H1 (cell line): ENCODE measurements around the gene FRMD6. TPM values are rescaled to one million over a fixed set of nuclear protein-coding genes. Genes with fewer than 3 reads are reported as not detected.
A peak's percentile ranks its signal among the peaks of the same experiment; 100 is the strongest.

Experiments
- CTCF ChIA-PET: fragments of 300-600 bp; sonication (Branson Sonifier 250); formaldehyde crosslinking; loops from one replicate; lab custom pipeline; 2021; ENCODE audit not compliant: partially characterized antibody; lab: Charles Lee
- POLR2A ChIA-PET: fragments of 300-600 bp; sonication (Branson Sonifier 250); formaldehyde crosslinking; loops from one replicate; lab custom pipeline; 2021; ENCODE audit warnings: inconsistent platforms; ENCODE audit not compliant: partially characterized antibody; lab: Charles Lee
- DNase-seq, 2 experiments: peaks; one replicate each; pipeline versions ENCODE4 v3.0.0 to v3.0.0-alpha.2; 2010 to 2022; ENCODE audit warnings: low spot score in 2 of 2, low read depth in 1 of 2, mixed read lengths in 1 of 2
- FAIRE-seq: peaks from 2 replicates; lab custom pipeline; 2011; peaks lifted over from hg19 to GRCh38; lab: Jason Lieb, UNC
- H2AFZ ChIP-seq: 2 replicates; pipeline ENCODE4 v1.8.1; 2012; ENCODE audit warnings: low read length, inconsistent platforms
- H2AK5ac ChIP-seq: 2 replicates; pipeline ENCODE4 v1.6.1; 2013; ENCODE audit warnings: low read depth, low read length
- H2BK120ac ChIP-seq: replicated peaks from 2 replicates; pipeline ENCODE3; 2013; ENCODE audit warnings: low read depth, low read length, inconsistent platforms
- H2BK12ac ChIP-seq: 2 replicates; pipeline ENCODE4 v1.6.1; 2013; ENCODE audit warnings: low read depth, low read length
- H2BK15ac ChIP-seq: 2 replicates; pipeline ENCODE4 v1.6.1; 2013; ENCODE audit warnings: low read length
- H2BK20ac ChIP-seq: 2 replicates; pipeline ENCODE4 v1.6.1; 2013; ENCODE audit warnings: low read length
- H2BK5ac ChIP-seq: 2 replicates; pipeline ENCODE4 v1.6.1; 2013; ENCODE audit warnings: low read depth, low read length
- H3K14ac ChIP-seq: 2 replicates; pipeline ENCODE4 v1.6.1; 2013; ENCODE audit warnings: inconsistent platforms; ENCODE audit not compliant: insufficient read length
- H3K18ac ChIP-seq: 2 replicates; pipeline ENCODE4 v1.6.1; 2013; ENCODE audit warnings: low read length; ENCODE audit errors: extremely low read depth
- H3K23ac ChIP-seq: 2 replicates; pipeline ENCODE4 v1.6.1; 2013; ENCODE audit warnings: inconsistent platforms; ENCODE audit not compliant: insufficient read length
- H3K23me2 ChIP-seq: 2 replicates; pipeline ENCODE4 v1.6.1; 2013; ENCODE audit warnings: low read depth, low read length
- H3K27ac ChIP-seq: 2 replicates; pipeline ENCODE4 v1.6.1; 2011; ENCODE audit warnings: low read depth, low read length, inconsistent platforms
- H3K27me3 ChIP-seq, 4 experiments: replicated peaks in 1 of 4; 1 replicate in 1 of 4; 2 replicates in 3 of 4; pipeline versions ENCODE4 v1.6.1 to v1.8.1; 2011 to 2013; ENCODE audit warnings: low read length in 3 of 4, mild to moderate bottlenecking in 3 of 4, inconsistent platforms in 2 of 4, mixed read lengths in 2 of 4, moderate library complexity in 1 of 4; ENCODE audit not compliant: control insufficient read depth in 3 of 4, insufficient read depth in 3 of 4; ENCODE audit errors: extremely low read depth in 1 of 4
- H3K36me3 ChIP-seq, 4 experiments: 2 replicates each; pipeline versions ENCODE4 v1.6.1 to v1.8.1; 2011 to 2013; ENCODE audit warnings: mild to moderate bottlenecking in 4 of 4, low read length in 3 of 4, moderate library complexity in 2 of 4, control low read depth in 1 of 4, inconsistent platforms in 1 of 4; ENCODE audit not compliant: insufficient read depth in 4 of 4, control insufficient read depth in 2 of 4
- H3K4ac ChIP-seq: replicated peaks from 2 replicates; pipeline ENCODE3; 2013; ENCODE audit warnings: low read length, low read depth, mixed read lengths, inconsistent platforms; ENCODE audit not compliant: insufficient read length
- H3K4me1 ChIP-seq, 4 experiments: replicated peaks in 1 of 4; 1 replicate in 1 of 4; 2 replicates in 3 of 4; pipeline versions ENCODE4 v1.6.1 to v1.8.1; 2011 to 2013; ENCODE audit warnings: low read length in 3 of 4, inconsistent platforms in 2 of 4, mixed read lengths in 1 of 4; ENCODE audit not compliant: insufficient read depth in 4 of 4, control insufficient read depth in 3 of 4
- H3K4me2 ChIP-seq, 2 experiments: 2 replicates each; pipeline versions ENCODE4 v1.6.1 to v1.8.1; 2011 to 2013; ENCODE audit warnings: low read depth in 2 of 2, low read length in 2 of 2, control low read depth in 1 of 2, inconsistent platforms in 1 of 2, mild to moderate bottlenecking in 1 of 2; ENCODE audit not compliant: insufficient read depth in 1 of 2
- H3K4me3 ChIP-seq, 4 experiments: fragments of 200-600, 300-600 bp in 1 of 4; sonication (generic), shearing (Covaris generic), sonication (Bioruptor Twin) in 1 of 4; 2 replicates each; pipeline versions ENCODE4 v1.5.1 to v1.8.1; 2011 to 2016; ENCODE audit warnings: low read length in 4 of 4, low read depth in 3 of 4, control low read depth in 2 of 4, inconsistent platforms in 2 of 4, mild to moderate bottlenecking in 2 of 4, mixed read lengths in 1 of 4, moderate library complexity in 1 of 4; ENCODE audit not compliant: insufficient read depth in 2 of 4; ENCODE audit errors: extremely low read depth in 1 of 4
- H3K56ac ChIP-seq: replicated peaks from 2 replicates; pipeline ENCODE3; 2013; ENCODE audit warnings: low read depth, mild to moderate bottlenecking, mixed read lengths, low read length, inconsistent platforms; ENCODE audit not compliant: insufficient read length
- H3K79me1 ChIP-seq: 2 replicates; pipeline ENCODE4 v1.6.1; 2013; ENCODE audit warnings: low read depth, low read length, control low read depth
- H3K79me2 ChIP-seq, 2 experiments: 2 replicates each; pipeline versions ENCODE4 v1.6.1 to v1.8.1; 2012 to 2013; ENCODE audit warnings: low read length in 2 of 2, mild to moderate bottlenecking in 2 of 2, inconsistent platforms in 1 of 2; ENCODE audit not compliant: insufficient read depth in 2 of 2, control insufficient read depth in 1 of 2
- H3K9ac ChIP-seq, 4 experiments: replicated peaks in 1 of 4; 1 replicate in 1 of 4; 2 replicates in 3 of 4; pipeline versions ENCODE4 v1.6.1 to v1.8.1; 2011 to 2013; ENCODE audit warnings: low read depth in 3 of 4, low read length in 3 of 4, control low read depth in 2 of 4, mild to moderate bottlenecking in 2 of 4, moderate library complexity in 2 of 4, inconsistent platforms in 1 of 4; ENCODE audit errors: extremely low read depth in 1 of 4
- H3K9me3 ChIP-seq, 2 experiments: 2 replicates each; pipeline versions ENCODE4 v1.6.1 to v1.8.1; 2012 to 2013; ENCODE audit warnings: mild to moderate bottlenecking in 2 of 2, moderate library complexity in 2 of 2, control low read depth in 1 of 2, inconsistent platforms in 1 of 2, low read depth in 1 of 2, low read length in 1 of 2, mixed read lengths in 1 of 2; ENCODE audit not compliant: insufficient read depth in 2 of 2
- H4K20me1 ChIP-seq, 2 experiments: replicated peaks in 1 of 2; 2 replicates each; pipeline versions ENCODE3 to v1.8.1; 2011 to 2013; ENCODE audit warnings: inconsistent platforms in 2 of 2, low read length in 2 of 2, mild to moderate bottlenecking in 1 of 2; ENCODE audit not compliant: insufficient read depth in 2 of 2, control insufficient read depth in 1 of 2
- H4K5ac ChIP-seq: 2 replicates; pipeline ENCODE4 v1.6.1; 2013; ENCODE audit warnings: low read length, low read depth, mixed read lengths, inconsistent platforms; ENCODE audit not compliant: insufficient read length
- H4K8ac ChIP-seq: 2 replicates; pipeline ENCODE4 v1.8.0; 2013; ENCODE audit warnings: mild to moderate bottlenecking, moderate library complexity, low read length, inconsistent platforms; ENCODE audit not compliant: insufficient read depth; ENCODE audit errors: extremely low read depth
- H4K91ac ChIP-seq: replicated peaks from 2 replicates; pipeline ENCODE3; 2013; ENCODE audit warnings: low read length, mixed read lengths, inconsistent platforms; ENCODE audit not compliant: insufficient read length
- ASH2L ChIP-seq: fragments of 200-600, 300-600 bp; sonication (generic); IDR thresholded peaks from one replicate; pipeline ENCODE4 v1.7.1; 2017; ENCODE audit warnings: low read length
- BRCA1 ChIP-seq: IDR thresholded peaks from 2 replicates; pipeline ENCODE4 v1.6.1; 2012; ENCODE audit warnings: low read depth, low read length, improper control_type of control experiment
- CBX8 ChIP-seq: fragments of 300-800, 300-1000 bp; sonication (generic); IDR thresholded peaks from 2 replicates; pipeline ENCODE4 v1.7.1; 2016; ENCODE audit warnings: low read depth, low read length, borderline replicate concordance
- CHD2 ChIP-seq: IDR thresholded peaks from 2 replicates; pipeline ENCODE4 v1.6.1; 2012; ENCODE audit warnings: low read length, improper control_type of control experiment
- HDAC6 ChIP-seq: IDR thresholded peaks from one replicate; pipeline ENCODE4 v1.7.1; 2012; ENCODE audit warnings: low read depth, mild to moderate bottlenecking, inconsistent platforms, low read length, moderate library complexity
- JUN ChIP-seq: IDR thresholded peaks from 2 replicates; pipeline ENCODE4 v1.6.1; 2011; ENCODE audit warnings: low read depth, mild to moderate bottlenecking, improper control_type of control experiment, low read length
- RNF2 ChIP-seq: fragments of 200-900, 300-1000 bp; sonication (generic); IDR thresholded peaks from 2 replicates; pipeline ENCODE4 v1.7.1; 2016; ENCODE audit warnings: borderline replicate concordance, low read depth, mild to moderate bottlenecking, antibody characterized with exemption, low read length; ENCODE audit not compliant: poor library complexity, severe bottlenecking; ENCODE audit errors: missing control alignments
- SIX5 ChIP-seq: IDR thresholded peaks from 2 replicates; pipeline ENCODE4 v1.6.1; 2011; ENCODE audit warnings: mild to moderate bottlenecking, low read depth, low read length
- SP1 ChIP-seq: IDR thresholded peaks from 2 replicates; pipeline ENCODE4 v1.6.1; 2011; ENCODE audit warnings: low read depth, low read length
- WGBS, 2 experiments: shearing (Covaris generic) in 1 of 2; methylation state at CpG; one replicate each; pipeline versions ENCODE4 v1.1.6 to v1.1.7; 2013 to 2015; ENCODE audit warnings: low lambda C conversion rate in 2 of 2, mixed read lengths in 2 of 2, inconsistent platforms in 1 of 2, low coverage in 1 of 2, missing lambda C conversion rate in 1 of 2; ENCODE audit not compliant: insufficient replicate concordance in 2 of 2, insufficient coverage in 1 of 2, insufficient read length in 1 of 2; ENCODE audit errors: extremely low coverage in 1 of 2, missing lambda C conversion rate in 1 of 2; 5-methylcytosine and 5-hydroxymethylcytosine counted together
- polyA plus RNA-seq, 7 experiments: library from polyadenylated mRNA; depleted of rRNA in 3 of 7; stranded (reverse) in 5 of 7; unstranded in 2 of 7; fragments of >200 nt in 5 of 7; fragments of 200-250 nt in 2 of 7; gene quantifications; 1 replicate in 5 of 7; 2 replicates in 1 of 7; 4 replicates in 1 of 7; pipeline versions ENCODE4 v1.2.1 to v1.2.3, GENCODE V29; 2011 to 2013; ENCODE audit warnings: missing spikeins in 2 of 7, mixed read lengths in 2 of 7
- total RNA-seq: library from RNA; stranded (reverse); fragmentation: NEBNext Ultra II Directional; extraction: Animal tissue kit (Norgen Biotek cat#: 25700); gene quantifications from 2 replicates; pipeline ENCODE4 v1.2.1, GENCODE V29; 2021

Gene FRMD6
- total and polyA plus RNA-seq, 2 of the 8 experiments (the other 6 are each of a cell fraction or from before 2014, with no cell fraction given) = 5.4 to 23.7 TPM

DNA sequence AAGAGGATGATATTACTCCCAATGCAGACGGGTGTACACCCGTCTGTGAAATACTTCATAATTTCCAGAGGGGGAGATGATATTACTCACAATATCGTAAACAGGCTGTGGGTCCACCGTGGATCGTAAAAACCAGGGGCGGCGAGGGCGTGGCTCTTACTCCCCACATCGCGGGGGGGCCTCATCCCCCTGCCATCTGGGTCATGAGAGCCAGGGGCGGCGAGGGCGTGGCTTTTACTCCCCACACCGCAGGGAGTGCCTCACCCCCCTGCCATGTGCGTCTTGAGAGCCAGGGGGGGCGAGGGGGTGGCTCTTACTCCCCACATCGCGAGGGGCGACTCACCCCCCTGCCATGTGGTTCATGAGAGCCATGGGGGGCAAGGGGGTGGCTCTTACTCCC is 122.5 kb downstream of the FRMD6 start:
- FAIRE-seq (no peak), DNase-seq (peak in 1 of 2 experiments; percentile 37)
- no peak overlapping the region for H3K14ac ChIP-seq
- H2BK12ac ChIP-seq = no peak overlapping the region
- H3K27me3 ChIP-seq = no peaks in the 10 kb centered on the region
- no peak overlapping the region for H3K27ac ChIP-seq
- H4K91ac ChIP-seq = no peak overlapping the region
- no peak overlapping the region for H2BK5ac ChIP-seq
- H3K4me3 ChIP-seq = no peak overlapping the region
- H4K5ac ChIP-seq = no peak overlapping the region
- H3K4me2 ChIP-seq = no peak overlapping the region
- ChIA-PET CTCF (interaction anchor here (0.7 to 3.9 kb wide), 4 partner anchors 12 to 54 kb away, joined by 3 to 23 read pairs (median 11); no protein-coding TSS in a partner anchor), POLR2A (no interaction called here)
- H4K20me1 ChIP-seq = no peaks in the 10 kb centered on the region
- H3K56ac ChIP-seq = no peak overlapping the region
- H2BK15ac ChIP-seq = no peak overlapping the region
- no peaks in the 10 kb centered on the region for H3K79me1 ChIP-seq
- H3K4me1 ChIP-seq = no peaks in the 10 kb centered on the region; a peak in 1 of 7 replicates
- H3K79me2 ChIP-seq = no peaks in the 10 kb centered on the region
- H3K23me2 ChIP-seq = no peaks in the 10 kb centered on the region
- WGBS, 2 experiments = 86% methylated on average over 14 of the region's 19 CpGs; no CpG with 5 or more reads in 1 of the 2 experiments
- no peaks in the 10 kb centered on the region for H3K36me3 ChIP-seq
- no peak overlapping the region for H2BK20ac ChIP-seq
- H3K9me3 ChIP-seq = no peaks in the 10 kb centered on the region
- no peak overlapping the region for H3K4ac ChIP-seq
- no peak overlapping the region for H3K18ac ChIP-seq
- H3K23ac ChIP-seq = no peak overlapping the region
- H2AFZ ChIP-seq = no peak overlapping the region
- H2BK120ac ChIP-seq = no peak overlapping the region
- H2AK5ac ChIP-seq = no peak overlapping the region
- H3K9ac ChIP-seq = no peak overlapping the region
- TF ChIP-seq JUN (no peak), SIX5 (no peak), BRCA1 (no peak), HDAC6 (no peak), CBX8 (no peak), SP1 (no peak), ASH2L (no peak), RNF2 (no peak), CHD2 (no peak)
- no peak overlapping the region for H4K8ac ChIP-seq
